Measurements from ENCODE around the gene CSF3.
"Not testable (repeated sequence)": the region's sequence is repeated elsewhere in the genome, so short reads cannot be mapped to it uniquely, and the experiment has no call there.

CSF3 gene

DNA sequence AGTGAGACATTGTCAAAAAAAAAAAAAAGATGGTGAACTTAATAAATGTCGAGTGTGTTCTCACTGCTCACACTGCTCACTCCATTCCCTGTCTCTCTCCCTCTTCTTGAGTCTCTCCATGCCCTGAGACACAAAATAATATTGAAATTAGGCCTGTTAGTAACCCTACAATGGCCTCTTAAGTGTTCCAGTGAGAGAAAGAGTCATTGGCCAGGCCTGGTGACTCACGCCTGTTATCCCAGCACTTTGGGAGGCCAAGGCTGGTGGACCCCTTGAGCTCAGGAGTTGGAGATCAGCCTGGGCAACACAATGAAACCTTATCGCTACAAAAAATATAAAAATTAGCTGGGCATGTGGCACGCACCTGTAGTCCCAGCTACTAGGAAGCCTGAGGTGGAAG, 16.2 kb upstream of the CSF3 start:
- DNase-seq (ENCODE audit: low spot score), result no peak

DNA sequence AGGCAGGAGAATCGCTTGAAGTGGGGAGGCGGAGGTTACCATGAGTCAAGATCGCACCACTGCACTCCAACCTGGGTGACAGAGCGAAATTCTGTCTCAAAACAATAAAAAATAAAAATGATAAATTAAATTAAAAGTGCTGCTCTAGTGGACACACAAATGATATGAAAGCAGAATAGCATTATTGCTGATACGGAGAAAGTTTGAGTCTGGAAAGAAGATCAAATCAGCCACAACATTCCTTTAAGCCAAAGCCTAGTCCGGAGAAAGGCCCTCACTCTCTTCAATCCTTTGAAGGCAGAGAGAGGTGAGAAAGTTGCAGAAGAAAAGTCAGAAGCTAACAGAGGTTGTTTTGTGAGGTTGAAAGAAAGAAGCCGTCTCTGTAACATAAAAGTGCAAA, 15.1 kb upstream of the CSF3 start:
- DNase-seq (ENCODE audit: low spot score), result no peak

- DNase-seq (ENCODE audit: low spot score), result not testable (repeated sequence)
These were observed 13.9 kb upstream of the CSF3 start for GRCh38 chr17:40001335-40001734.

DNA sequence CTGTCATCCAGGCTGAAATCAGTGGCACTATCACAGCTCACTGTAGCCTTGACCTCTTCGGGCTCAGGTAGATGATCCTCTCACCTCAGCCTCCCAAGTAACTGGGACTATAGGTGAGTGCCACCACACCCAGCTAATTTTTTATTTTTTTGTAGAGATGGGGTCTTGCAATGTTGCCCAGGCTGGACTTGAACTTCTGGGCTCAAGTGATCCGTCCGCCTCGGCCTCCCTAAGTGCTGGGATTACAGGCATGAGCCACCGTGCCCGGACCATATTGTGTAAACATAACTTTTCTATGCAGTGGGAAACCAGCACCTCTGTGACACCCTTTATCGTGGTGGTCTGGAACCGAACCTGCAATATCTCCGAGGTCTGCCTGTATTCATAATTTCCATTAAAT, 11.2 kb upstream of the CSF3 start:
- no peak for DNase-seq (ENCODE audit: low spot score)

DNA sequence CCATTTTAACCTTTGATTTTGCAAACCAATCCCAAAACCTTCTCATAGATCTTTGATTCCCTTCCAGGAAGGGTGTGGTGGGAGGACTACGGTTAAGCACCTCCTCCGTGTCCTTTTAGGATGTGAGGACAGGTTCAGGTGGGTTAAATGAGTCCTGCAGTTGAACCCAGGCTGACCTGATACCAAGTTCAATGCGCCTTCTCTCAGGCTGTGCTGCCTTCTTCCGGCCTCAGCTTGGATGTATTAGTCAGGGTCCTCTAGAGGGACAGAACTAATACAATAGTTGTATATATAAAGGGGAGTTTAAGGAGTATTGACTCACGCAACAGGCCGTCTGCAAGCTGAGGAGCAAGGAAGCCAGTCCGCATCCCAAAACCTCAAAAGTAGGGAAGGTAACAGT, 10.5 kb upstream of the CSF3 start:
- DNase-seq (ENCODE audit: low spot score), result no peak

DNA sequence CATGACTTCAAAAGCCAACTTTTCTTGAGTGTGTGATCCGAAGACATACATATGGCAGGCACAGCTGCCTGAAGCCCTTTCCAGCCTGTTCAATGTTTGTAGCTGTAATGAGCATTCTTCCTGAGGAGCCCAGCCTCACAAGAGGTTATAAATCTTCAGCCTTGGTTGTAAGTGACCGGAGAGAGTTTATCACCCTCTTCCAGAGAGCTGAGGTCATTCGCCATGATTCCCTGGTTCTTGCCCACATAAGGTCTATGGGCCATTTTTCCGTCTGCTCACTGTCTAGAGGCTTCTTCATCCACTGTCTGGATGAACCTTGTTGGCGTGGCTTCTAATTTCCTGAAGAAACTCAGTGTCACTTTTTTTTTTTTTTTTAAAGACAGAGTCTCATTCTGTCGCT, 9.7 kb upstream of the CSF3 start:
- no peak for DNase-seq (ENCODE audit: low spot score)

DNA sequence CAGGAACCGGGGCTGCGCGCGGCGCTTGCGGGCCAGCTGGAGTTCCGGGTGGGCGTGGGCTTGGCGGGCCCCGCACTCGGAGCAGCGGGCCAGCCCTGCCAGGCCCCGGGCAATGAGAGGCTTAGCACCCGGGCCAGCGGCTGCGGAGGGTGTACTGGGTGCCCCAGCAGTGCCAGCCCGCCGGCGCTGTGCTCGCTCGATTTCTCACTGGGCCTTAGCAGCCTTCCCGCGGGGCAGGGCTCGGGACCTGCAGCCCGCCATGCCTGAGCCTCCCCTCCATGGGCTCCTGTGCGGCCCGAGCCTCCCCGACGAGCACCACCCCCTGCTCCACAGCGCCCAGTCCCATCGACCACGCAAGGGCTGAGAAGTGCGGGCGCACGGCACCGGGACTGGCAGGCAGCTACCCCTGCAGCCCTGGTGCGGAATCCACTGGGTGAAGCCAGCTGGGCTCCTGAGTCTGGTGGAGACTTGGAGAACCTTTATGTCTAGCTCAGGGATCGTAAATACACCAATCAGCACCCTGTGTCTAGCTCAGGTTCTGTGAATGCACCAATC, 4.2 kb upstream of the CSF3 start:
- not testable (repeated sequence) for DNase-seq (ENCODE audit: low spot score)

DNA sequence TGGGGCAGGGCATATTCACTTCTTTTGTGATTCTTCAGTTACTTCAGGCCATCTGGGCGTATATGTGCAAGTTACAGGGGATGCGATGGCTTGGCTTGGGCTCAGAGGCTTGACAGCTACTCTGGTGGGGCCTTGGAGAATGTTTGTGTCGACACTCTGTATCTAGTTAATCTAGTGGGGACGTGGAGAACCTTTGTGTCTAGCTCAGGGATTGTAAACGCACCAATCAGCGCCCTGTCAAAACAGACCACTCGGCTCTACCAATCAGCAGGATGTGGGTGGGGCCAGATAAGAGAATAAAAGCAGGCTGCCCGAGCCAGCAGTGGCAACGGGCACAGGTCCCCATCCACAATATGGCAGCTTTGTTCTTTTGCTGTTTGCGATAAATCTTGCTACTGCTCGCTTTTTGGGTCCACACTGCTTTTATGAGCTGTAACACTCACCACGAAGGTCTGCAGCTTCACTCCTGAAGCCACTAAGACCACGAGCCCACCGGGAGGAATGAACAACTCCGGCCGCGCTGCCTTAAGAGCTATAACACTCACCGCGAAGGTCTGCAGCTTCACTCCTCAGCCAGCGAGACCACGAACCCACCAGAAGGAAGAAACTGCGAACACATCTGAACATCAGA, 3.1 kb upstream of the CSF3 start:
- not testable (repeated sequence) for DNase-seq (ENCODE audit: low spot score)

- DNase-seq (ENCODE audit: low spot score), result no peak
These were observed 762 bp upstream of the CSF3 start for GRCh38 chr17:40014375-40014980.

- DNase-seq (ENCODE audit: low spot score), result no peak
These were observed 1.1 kb downstream of the CSF3 start for GRCh38 chr17:40015998-40016985.

GRCh38 chr17:40017422-40018080, 2.3 kb downstream of the CSF3 start:
- no peak for DNase-seq (ENCODE audit: low spot score)

- no peak for DNase-seq (ENCODE audit: low spot score)
These were observed 3.2 kb downstream of the CSF3 start for GRCh38 chr17:40018211-40019121.

DNA sequence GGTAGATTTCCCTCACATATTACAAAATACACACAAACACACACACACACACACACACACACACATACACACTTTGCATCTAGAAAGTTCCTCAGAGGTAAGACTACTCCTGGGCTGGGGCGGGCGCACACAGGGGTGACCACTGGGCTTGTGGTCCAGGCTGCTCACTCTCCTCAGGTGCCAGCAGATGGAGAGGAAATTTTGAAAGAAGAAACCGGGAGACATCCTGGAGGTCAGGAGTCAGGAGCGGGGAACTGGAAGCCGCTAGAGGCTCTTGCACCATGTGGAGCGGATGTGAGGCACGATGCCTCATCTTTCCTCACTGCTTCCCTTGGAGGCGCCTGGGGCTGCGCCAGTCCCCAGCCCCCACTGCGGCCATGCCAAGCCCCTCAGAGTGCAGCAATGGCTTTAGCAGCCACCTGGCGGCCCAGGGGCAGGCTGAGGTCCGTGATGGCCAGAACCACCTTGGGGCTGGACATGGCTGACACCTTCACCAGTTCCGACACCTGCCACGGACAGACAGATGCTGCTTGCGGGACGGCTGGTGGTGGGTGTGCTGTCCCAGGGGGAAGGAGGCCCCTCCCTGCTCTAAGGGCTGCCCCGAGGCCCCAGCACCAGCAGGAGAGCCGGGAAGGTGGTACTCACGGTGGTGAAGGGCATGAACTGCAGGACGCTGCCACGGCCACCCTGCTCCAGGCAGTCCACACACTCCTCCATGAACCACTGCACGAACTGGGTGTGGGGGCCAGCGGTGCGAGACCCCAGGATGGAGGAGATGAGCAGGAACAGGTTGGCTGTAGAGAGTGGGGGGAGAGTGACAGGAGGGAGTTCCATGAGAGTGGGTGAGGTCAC, 4.1 kb downstream of the CSF3 start:
- DNase-seq (ENCODE audit: low spot score), result no peak

- DNase-seq (ENCODE audit: low spot score), result no peak
These were observed 4.9 kb downstream of the CSF3 start for GRCh38 chr17:40020146-40020545.

DNA sequence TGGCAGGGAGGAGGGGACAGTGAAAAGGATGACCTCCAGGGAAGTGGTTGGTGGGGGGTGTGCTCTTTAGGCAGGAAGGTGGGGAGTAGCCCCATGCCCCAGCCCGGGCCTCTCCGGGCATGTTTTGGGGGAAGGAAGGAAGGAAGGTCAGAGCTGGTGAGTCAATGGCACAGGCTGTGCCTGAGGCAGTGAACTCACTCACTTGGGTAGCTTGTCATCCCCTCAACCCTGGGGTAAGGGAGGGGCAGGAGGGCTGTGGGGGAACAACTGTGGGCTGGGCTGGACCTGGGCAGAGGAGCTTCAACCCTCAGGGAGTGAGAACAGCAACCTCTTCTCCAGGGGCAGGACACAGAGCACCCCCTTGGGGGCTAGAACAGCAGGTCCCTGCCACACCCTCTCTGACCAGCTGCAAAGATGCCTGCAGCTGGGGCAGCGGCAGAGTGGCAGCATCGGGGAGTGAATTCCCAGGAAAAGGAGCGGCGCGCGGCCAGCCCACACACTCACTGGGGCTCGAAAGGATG, 6.3 kb downstream of the CSF3 start:
- no peak for DNase-seq (ENCODE audit: low spot score)

- DNase-seq (ENCODE audit: low spot score), result no peak
These were observed 7.3 kb downstream of the CSF3 start for GRCh38 chr17:40022497-40022896.

GRCh38 chr17:40022961-40023541, 7.8 kb downstream of the CSF3 start:
- no peak for DNase-seq (ENCODE audit: low spot score)

- DNase-seq (ENCODE audit: low spot score), result no peak
These were observed 8.5 kb downstream of the CSF3 start for GRCh38 chr17:40023590-40024292.

DNA sequence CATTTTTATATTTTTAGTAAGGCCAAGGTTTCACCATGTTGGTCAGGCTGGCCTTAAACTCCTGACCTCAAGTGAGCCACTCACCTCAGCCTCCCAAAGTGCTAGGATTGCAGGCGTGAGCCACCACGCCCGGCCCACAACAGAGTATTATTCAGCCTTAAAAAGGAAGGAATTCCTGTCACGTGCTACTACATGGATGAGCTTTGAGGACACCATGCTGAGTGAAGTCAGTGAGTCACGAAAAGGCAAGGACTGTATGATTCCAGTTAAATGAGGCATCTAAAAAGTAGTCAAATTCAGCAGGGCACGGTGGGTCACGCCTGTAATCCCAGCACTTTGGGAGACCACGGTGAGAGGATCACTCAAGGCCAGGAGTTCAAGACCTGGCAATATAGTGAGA, 9.7 kb downstream of the CSF3 start:
- DNase-seq (ENCODE audit: low spot score), result no peak
